WTC11 (cell line): ENCODE measurements around the gene B3GALNT2.

ENCODE experiments used
- CREB1 ChIP-seq: sonication (generic); formaldehyde crosslinking; IDR thresholded peaks from 2 replicates; pipeline ENCODE4 v1.8.0; 2023; ENCODE audit warnings: mild to moderate bottlenecking, missing genetic modification reagents
- FOXK1 ChIP-seq: sonication (generic); formaldehyde crosslinking; IDR thresholded peaks from 2 replicates; pipeline ENCODE4 v1.8.0; 2022; ENCODE audit warnings: mild to moderate bottlenecking, moderate library complexity, missing genetic modification reagents
- FOXP1 ChIP-seq: sonication (generic); formaldehyde crosslinking; IDR thresholded peaks from 2 replicates; pipeline ENCODE4 v1.8.0; 2022; ENCODE audit warnings: missing genetic modification reagents, mild to moderate bottlenecking, moderate library complexity, borderline replicate concordance
- SMAD3 ChIP-seq: sonication (generic); formaldehyde crosslinking; IDR thresholded peaks from 2 replicates; pipeline ENCODE4 v1.8.0; 2022; ENCODE audit warnings: missing genetic modification reagents, mild to moderate bottlenecking, borderline replicate concordance
- SP1 ChIP-seq: sonication (generic); formaldehyde crosslinking; conservative IDR thresholded peaks from 2 replicates; pipeline ENCODE4 v1.8.1; 2022; ENCODE audit warnings: missing genetic modification reagents
- TF ChIP-seq, protein P1 (sequence below): sonication (generic); formaldehyde crosslinking; IDR thresholded peaks from 2 replicates; pipeline ENCODE4 v1.8.0; 2022; ENCODE audit warnings: mild to moderate bottlenecking, missing genetic modification reagents
- TF ChIP-seq, protein P2 (sequence below): sonication (generic); formaldehyde crosslinking; IDR thresholded peaks from 2 replicates; pipeline ENCODE4 v1.8.1; 2023; ENCODE audit warnings: mild to moderate bottlenecking, missing genetic modification reagents, moderate library complexity
- TF ChIP-seq, protein P3 (sequence below): sonication (generic); formaldehyde crosslinking; IDR thresholded peaks from 2 replicates; pipeline ENCODE4 v1.8.0; 2022; ENCODE audit warnings: mild to moderate bottlenecking, missing genetic modification reagents
- TF ChIP-seq, protein P4 (sequence below): sonication (generic); formaldehyde crosslinking; conservative IDR thresholded peaks from 2 replicates; pipeline ENCODE4 v1.8.1; 2023; ENCODE audit warnings: mild to moderate bottlenecking, low read depth, missing genetic modification reagents, moderate library complexity
- TF ChIP-seq, protein P5 (sequence below): fragments of 200-600 bp; IDR thresholded peaks from 2 replicates; pipeline ENCODE4 v1.8.0; 2022; ENCODE audit warnings: antibody characterized with exemption
- TF ChIP-seq, protein P6 (sequence below): sonication (generic); formaldehyde crosslinking; IDR thresholded peaks from 2 replicates; pipeline ENCODE4 v1.8.1; 2023; ENCODE audit warnings: mild to moderate bottlenecking, missing genetic modification reagents
- TF ChIP-seq, protein P7 (sequence below): sonication (generic); formaldehyde crosslinking; IDR thresholded peaks from 2 replicates; pipeline ENCODE4 v1.8.0; 2022; ENCODE audit warnings: missing genetic modification reagents
- TF ChIP-seq, protein P8 (sequence below): sonication (generic); formaldehyde crosslinking; IDR thresholded peaks from 2 replicates; pipeline ENCODE4 v1.8.1; 2023; ENCODE audit warnings: mild to moderate bottlenecking, missing genetic modification reagents, moderate library complexity
- TF ChIP-seq, protein P9 (sequence below): fragments of 250-450 bp; sonication (Bioruptor Pico); IDR thresholded peaks from 2 replicates; pipeline ENCODE4 v2.1.2; 2022; ENCODE audit warnings: mild to moderate bottlenecking, moderate library complexity

DNA sequence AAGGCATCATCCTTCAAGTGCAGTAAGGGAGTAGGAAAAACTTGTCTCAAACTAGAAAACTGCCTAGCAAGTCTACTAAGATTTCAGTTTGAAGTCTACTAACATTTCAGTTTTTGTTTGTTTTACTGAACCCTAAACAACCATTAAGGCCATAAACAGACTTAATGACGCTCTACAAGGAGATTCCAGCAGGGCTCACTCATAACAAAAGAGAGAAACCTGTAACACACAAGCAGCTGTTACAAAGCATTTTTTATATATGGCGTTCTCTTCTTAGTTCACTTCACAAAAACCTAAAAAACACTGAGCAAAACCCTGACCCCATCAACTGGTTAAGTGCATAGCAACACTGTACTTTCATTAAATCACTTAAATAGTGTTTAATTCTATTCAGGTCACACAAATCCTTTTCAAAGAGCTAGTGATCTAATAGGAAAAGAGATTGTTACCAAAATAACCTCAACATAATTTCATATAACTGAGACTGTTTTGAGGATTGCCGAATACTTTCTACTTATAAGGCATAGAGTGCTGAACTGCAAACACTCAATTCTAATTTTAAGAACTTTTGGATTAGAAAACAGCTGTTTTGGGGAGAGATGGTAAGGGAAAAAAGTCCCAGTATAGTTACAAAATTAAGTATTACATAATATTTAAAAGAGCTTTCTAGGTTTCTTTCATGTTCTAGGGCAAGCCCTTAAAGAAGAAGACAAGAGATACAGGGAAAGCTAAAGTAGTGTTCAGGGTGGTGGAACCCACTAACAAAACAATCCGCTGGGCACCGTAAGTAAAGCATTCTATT is 1.4 kb downstream of the B3GALNT2 start:
- TF ChIP-seq SP1 (CRISPR knock-in tag) (no peak), FOXK1 (CRISPR knock-in tag) (no peak), FOXP1 (CRISPR knock-in tag) (no peak), CREB1 (CRISPR knock-in tag) (no peak), SMAD3 (CRISPR knock-in tag) (no peak)
- TF ChIP-seq, protein P1, sequence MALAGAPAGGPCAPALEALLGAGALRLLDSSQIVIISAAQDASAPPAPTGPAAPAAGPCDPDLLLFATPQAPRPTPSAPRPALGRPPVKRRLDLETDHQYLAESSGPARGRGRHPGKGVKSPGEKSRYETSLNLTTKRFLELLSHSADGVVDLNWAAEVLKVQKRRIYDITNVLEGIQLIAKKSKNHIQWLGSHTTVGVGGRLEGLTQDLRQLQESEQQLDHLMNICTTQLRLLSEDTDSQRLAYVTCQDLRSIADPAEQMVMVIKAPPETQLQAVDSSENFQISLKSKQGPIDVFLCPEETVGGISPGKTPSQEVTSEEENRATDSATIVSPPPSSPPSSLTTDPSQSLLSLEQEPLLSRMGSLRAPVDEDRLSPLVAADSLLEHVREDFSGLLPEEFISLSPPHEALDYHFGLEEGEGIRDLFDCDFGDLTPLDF (CRISPR knock-in tag): no peak
- TF ChIP-seq, protein P2, sequence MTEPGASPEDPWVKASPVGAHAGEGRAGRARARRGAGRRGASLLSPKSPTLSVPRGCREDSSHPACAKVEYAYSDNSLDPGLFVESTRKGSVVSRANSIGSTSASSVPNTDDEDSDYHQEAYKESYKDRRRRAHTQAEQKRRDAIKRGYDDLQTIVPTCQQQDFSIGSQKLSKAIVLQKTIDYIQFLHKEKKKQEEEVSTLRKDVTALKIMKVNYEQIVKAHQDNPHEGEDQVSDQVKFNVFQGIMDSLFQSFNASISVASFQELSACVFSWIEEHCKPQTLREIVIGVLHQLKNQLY (CRISPR knock-in tag): no peak
- TF ChIP-seq, protein P3, sequence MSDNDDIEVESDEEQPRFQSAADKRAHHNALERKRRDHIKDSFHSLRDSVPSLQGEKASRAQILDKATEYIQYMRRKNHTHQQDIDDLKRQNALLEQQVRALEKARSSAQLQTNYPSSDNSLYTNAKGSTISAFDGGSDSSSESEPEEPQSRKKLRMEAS: no peak
- TF ChIP-seq, protein P4, sequence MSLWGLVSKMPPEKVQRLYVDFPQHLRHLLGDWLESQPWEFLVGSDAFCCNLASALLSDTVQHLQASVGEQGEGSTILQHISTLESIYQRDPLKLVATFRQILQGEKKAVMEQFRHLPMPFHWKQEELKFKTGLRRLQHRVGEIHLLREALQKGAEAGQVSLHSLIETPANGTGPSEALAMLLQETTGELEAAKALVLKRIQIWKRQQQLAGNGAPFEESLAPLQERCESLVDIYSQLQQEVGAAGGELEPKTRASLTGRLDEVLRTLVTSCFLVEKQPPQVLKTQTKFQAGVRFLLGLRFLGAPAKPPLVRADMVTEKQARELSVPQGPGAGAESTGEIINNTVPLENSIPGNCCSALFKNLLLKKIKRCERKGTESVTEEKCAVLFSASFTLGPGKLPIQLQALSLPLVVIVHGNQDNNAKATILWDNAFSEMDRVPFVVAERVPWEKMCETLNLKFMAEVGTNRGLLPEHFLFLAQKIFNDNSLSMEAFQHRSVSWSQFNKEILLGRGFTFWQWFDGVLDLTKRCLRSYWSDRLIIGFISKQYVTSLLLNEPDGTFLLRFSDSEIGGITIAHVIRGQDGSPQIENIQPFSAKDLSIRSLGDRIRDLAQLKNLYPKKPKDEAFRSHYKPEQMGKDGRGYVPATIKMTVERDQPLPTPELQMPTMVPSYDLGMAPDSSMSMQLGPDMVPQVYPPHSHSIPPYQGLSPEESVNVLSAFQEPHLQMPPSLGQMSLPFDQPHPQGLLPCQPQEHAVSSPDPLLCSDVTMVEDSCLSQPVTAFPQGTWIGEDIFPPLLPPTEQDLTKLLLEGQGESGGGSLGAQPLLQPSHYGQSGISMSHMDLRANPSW (CRISPR knock-in tag): no peak
- TF ChIP-seq, protein P5, sequence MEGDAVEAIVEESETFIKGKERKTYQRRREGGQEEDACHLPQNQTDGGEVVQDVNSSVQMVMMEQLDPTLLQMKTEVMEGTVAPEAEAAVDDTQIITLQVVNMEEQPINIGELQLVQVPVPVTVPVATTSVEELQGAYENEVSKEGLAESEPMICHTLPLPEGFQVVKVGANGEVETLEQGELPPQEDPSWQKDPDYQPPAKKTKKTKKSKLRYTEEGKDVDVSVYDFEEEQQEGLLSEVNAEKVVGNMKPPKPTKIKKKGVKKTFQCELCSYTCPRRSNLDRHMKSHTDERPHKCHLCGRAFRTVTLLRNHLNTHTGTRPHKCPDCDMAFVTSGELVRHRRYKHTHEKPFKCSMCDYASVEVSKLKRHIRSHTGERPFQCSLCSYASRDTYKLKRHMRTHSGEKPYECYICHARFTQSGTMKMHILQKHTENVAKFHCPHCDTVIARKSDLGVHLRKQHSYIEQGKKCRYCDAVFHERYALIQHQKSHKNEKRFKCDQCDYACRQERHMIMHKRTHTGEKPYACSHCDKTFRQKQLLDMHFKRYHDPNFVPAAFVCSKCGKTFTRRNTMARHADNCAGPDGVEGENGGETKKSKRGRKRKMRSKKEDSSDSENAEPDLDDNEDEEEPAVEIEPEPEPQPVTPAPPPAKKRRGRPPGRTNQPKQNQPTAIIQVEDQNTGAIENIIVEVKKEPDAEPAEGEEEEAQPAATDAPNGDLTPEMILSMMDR: no peak
- TF ChIP-seq, protein P6, sequence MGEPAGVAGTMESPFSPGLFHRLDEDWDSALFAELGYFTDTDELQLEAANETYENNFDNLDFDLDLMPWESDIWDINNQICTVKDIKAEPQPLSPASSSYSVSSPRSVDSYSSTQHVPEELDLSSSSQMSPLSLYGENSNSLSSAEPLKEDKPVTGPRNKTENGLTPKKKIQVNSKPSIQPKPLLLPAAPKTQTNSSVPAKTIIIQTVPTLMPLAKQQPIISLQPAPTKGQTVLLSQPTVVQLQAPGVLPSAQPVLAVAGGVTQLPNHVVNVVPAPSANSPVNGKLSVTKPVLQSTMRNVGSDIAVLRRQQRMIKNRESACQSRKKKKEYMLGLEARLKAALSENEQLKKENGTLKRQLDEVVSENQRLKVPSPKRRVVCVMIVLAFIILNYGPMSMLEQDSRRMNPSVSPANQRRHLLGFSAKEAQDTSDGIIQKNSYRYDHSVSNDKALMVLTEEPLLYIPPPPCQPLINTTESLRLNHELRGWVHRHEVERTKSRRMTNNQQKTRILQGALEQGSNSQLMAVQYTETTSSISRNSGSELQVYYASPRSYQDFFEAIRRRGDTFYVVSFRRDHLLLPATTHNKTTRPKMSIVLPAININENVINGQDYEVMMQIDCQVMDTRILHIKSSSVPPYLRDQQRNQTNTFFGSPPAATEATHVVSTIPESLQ (CRISPR knock-in tag): no peak
- TF ChIP-seq, protein P7, sequence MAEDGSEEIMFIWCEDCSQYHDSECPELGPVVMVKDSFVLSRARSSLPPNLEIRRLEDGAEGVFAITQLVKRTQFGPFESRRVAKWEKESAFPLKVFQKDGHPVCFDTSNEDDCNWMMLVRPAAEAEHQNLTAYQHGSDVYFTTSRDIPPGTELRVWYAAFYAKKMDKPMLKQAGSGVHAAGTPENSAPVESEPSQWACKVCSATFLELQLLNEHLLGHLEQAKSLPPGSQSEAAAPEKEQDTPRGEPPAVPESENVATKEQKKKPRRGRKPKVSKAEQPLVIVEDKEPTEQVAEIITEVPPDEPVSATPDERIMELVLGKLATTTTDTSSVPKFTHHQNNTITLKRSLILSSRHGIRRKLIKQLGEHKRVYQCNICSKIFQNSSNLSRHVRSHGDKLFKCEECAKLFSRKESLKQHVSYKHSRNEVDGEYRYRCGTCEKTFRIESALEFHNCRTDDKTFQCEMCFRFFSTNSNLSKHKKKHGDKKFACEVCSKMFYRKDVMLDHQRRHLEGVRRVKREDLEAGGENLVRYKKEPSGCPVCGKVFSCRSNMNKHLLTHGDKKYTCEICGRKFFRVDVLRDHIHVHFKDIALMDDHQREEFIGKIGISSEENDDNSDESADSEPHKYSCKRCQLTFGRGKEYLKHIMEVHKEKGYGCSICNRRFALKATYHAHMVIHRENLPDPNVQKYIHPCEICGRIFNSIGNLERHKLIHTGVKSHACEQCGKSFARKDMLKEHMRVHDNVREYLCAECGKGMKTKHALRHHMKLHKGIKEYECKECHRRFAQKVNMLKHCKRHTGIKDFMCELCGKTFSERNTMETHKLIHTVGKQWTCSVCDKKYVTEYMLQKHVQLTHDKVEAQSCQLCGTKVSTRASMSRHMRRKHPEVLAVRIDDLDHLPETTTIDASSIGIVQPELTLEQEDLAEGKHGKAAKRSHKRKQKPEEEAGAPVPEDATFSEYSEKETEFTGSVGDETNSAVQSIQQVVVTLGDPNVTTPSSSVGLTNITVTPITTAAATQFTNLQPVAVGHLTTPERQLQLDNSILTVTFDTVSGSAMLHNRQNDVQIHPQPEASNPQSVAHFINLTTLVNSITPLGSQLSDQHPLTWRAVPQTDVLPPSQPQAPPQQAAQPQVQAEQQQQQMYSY (CRISPR knock-in tag): no peak
- TF ChIP-seq, protein P8, sequence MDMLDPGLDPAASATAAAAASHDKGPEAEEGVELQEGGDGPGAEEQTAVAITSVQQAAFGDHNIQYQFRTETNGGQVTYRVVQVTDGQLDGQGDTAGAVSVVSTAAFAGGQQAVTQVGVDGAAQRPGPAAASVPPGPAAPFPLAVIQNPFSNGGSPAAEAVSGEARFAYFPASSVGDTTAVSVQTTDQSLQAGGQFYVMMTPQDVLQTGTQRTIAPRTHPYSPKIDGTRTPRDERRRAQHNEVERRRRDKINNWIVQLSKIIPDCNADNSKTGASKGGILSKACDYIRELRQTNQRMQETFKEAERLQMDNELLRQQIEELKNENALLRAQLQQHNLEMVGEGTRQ: no peak
- TF ChIP-seq, protein P9, sequence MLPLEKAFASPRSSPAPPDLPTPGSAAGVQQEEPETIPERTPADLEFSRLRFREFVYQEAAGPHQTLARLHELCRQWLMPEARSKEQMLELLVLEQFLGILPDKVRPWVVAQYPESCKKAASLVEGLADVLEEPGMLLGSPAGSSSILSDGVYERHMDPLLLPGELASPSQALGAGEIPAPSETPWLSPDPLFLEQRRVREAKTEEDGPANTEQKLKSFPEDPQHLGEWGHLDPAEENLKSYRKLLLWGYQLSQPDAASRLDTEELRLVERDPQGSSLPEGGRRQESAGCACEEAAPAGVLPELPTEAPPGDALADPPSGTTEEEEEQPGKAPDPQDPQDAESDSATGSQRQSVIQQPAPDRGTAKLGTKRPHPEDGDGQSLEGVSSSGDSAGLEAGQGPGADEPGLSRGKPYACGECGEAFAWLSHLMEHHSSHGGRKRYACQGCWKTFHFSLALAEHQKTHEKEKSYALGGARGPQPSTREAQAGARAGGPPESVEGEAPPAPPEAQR (CRISPR knock-in tag): no peak
